Measurements from ENCODE around the gene FOXI1.

FOXI1 gene

GRCh38 chr5:170107674-170108073, 2.0 kb downstream of the FOXI1 start:
- TF ChIP-seq GATA2 (IDR thresholded peaks at IDR 0.05; ENCODE audit: low read depth, low read length) (no peak), GATA3 (IDR thresholded peaks at IDR 0.05; ENCODE audit: low read depth, low read length) (no peak)

- TF ChIP-seq GATA2 (IDR thresholded peaks at IDR 0.05; ENCODE audit: low read depth, low read length), result no peak
- TF ChIP-seq GATA3 (IDR thresholded peaks at IDR 0.05; ENCODE audit: low read depth, low read length), result no peak
Observed at GRCh38 chr5:170108266-170108785, 2.6 kb downstream of the FOXI1 start.

GRCh38 chr5:170109059-170110031, 3.6 kb downstream of the FOXI1 start:
- TF ChIP-seq GATA2 (IDR thresholded peaks at IDR 0.05; ENCODE audit: low read depth, low read length), result no peak

- TF ChIP-seq GATA2 (IDR thresholded peaks at IDR 0.05; ENCODE audit: low read depth, low read length), result no peak
- no peak for TF ChIP-seq GATA3 (IDR thresholded peaks at IDR 0.05; ENCODE audit: low read depth, low read length)
Observed at GRCh38 chr5:170110403-170111087, 4.8 kb downstream of the FOXI1 start.

- TF ChIP-seq GATA2 (IDR thresholded peaks at IDR 0.05; ENCODE audit: low read depth, low read length) (no peak), GATA3 (IDR thresholded peaks at IDR 0.05; ENCODE audit: low read depth, low read length) (no peak)
Observed at GRCh38 chr5:170111088-170111785, 5.5 kb downstream of the FOXI1 start.

GRCh38 chr5:170112876-170113521, 7.3 kb downstream of the FOXI1 start:
- no peak for TF ChIP-seq GATA3 (IDR thresholded peaks at IDR 0.05; ENCODE audit: low read depth, low read length)
- TF ChIP-seq GATA2 (IDR thresholded peaks at IDR 0.05; ENCODE audit: low read depth, low read length), result no peak

GRCh38 chr5:170113522-170113900, 7.8 kb downstream of the FOXI1 start:
- no peak for TF ChIP-seq GATA3 (IDR thresholded peaks at IDR 0.05; ENCODE audit: low read depth, low read length)
- no peak for TF ChIP-seq GATA2 (IDR thresholded peaks at IDR 0.05; ENCODE audit: low read depth, low read length)

- TF ChIP-seq GATA2 (IDR thresholded peaks at IDR 0.05; ENCODE audit: low read depth, low read length), result no peak
- no peak for TF ChIP-seq GATA3 (IDR thresholded peaks at IDR 0.05; ENCODE audit: low read depth, low read length)
Observed at GRCh38 chr5:170114271-170114670, 8.6 kb downstream of the FOXI1 start.

- no peak for TF ChIP-seq GATA3 (IDR thresholded peaks at IDR 0.05; ENCODE audit: low read depth, low read length)
Observed at GRCh38 chr5:170115925-170116324, 10.2 kb downstream of the FOXI1 start.

- TF ChIP-seq GATA3 (IDR thresholded peaks at IDR 0.05; ENCODE audit: low read depth, low read length), result no peak
- no peak for TF ChIP-seq GATA2 (IDR thresholded peaks at IDR 0.05; ENCODE audit: low read depth, low read length)
Observed at GRCh38 chr5:170117736-170118135, 12.0 kb downstream of the FOXI1 start.

GRCh38 chr5:170120576-170120975, 14.9 kb downstream of the FOXI1 start:
- TF ChIP-seq GATA3 (IDR thresholded peaks at IDR 0.05; ENCODE audit: low read depth, low read length), result no peak
- TF ChIP-seq GATA2 (IDR thresholded peaks at IDR 0.05; ENCODE audit: low read depth, low read length), result no peak

- TF ChIP-seq GATA2 (IDR thresholded peaks at IDR 0.05; ENCODE audit: low read depth, low read length), result no peak
- TF ChIP-seq GATA3 (IDR thresholded peaks at IDR 0.05; ENCODE audit: low read depth, low read length), result no peak
Observed at GRCh38 chr5:170121321-170121720, 15.6 kb downstream of the FOXI1 start.

GRCh38 chr5:170126061-170126460, 20.4 kb downstream of the FOXI1 start:
- TF ChIP-seq GATA2 (IDR thresholded peaks at IDR 0.05; ENCODE audit: low read depth, low read length), result no peak
- no peak for TF ChIP-seq GATA3 (IDR thresholded peaks at IDR 0.05; ENCODE audit: low read depth, low read length)

- no peak for TF ChIP-seq GATA2 (IDR thresholded peaks at IDR 0.05; ENCODE audit: low read depth, low read length)
- no peak for TF ChIP-seq GATA3 (IDR thresholded peaks at IDR 0.05; ENCODE audit: low read depth, low read length)
Observed at GRCh38 chr5:170126626-170127025, 20.9 kb downstream of the FOXI1 start.
